Measurements from ENCODE around the gene AREG.

Gene AREG

DNA sequence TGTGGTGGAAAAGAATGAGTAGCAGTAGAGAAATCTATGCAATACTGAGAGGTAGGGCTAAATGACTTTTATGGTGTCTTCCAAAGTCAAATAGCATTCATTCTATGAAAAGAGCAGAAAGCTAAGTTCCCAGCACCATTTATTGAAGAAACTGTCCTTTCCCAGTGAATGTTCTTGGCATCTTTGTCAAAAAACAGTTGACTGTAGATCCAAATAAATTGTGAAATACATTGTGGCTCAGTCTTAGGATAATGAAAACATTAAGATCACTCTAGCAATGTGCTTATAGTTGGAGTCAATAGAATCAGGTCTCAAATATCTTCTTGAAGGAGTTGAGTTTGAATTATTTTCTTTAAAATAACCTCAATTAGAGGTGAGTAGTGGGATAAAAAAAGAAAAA lies 19.4 kb downstream of the AREG start:
- no peak for DNase-seq

DNA sequence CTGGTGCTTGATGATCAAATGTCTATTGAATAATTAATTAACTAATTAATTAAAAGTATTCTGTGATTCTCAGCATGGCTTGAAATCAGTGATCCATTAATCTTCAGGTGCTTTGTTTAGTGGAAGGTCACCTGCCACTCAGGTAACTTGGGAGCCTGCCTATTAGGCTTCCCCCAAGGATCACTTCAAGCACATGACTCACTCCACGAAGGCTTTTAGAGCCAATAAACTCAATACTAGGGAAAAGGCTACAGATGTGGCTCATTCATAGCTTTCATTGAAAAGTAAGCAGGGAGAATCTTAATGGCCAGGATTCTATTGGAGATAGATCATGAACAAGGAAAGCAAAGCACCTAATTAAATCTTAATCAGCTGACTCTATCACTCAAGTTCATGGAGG lies 21.3 kb downstream of the AREG start:
- DNase-seq = no peak

DNA sequence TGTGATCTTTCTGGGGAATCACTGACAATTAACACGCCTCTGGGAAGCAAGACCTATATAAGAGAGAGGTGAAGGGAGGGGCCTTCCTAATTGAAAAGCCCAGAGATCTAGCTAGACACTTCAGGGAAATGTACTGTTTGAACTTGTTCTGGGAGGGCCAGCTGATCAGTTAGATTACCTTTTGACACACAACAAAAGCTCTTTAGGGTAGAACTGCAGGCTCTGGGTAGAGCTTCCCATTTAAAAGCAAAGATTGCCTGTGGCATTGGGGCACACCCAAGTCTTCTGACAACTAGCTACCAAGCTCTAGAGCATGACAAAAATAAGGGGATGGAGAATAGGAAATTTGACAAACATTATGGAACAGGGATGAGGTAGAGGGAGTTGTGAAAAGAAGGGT lies 26.3 kb downstream of the AREG start:
- DNase-seq = no peak

DNA sequence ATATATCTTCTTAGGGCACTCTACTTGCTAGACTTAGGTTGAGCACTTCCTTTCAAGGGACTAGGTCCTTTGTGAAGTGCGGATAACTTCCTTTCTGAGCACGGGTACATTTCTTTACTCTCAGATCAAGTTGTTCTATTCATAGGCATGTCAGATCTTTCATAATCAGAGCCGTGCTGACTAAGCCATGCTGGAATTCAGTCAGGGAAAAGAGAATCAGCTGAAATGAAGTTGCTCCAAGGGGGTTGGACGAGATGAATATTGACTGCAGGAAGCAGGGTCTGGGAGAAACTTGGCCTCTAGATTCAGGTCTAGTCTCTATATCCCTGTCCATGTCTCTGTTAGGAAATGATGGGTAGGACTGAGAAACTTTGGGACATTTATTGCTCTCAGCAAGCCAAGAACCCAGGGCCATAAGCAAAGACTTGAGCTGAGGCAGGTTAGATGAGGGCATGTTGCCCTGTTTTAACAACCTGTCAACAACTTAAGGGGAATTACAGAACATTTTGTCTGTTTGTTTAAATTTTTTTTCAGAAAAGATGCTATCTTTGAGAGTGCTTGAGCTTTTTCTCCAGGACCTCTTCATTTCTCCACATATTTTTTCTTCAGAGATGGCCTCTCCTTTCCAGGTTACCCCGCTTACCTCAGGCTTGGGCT lies 28.3 kb downstream of the AREG start:
- no peak for DNase-seq

DNA sequence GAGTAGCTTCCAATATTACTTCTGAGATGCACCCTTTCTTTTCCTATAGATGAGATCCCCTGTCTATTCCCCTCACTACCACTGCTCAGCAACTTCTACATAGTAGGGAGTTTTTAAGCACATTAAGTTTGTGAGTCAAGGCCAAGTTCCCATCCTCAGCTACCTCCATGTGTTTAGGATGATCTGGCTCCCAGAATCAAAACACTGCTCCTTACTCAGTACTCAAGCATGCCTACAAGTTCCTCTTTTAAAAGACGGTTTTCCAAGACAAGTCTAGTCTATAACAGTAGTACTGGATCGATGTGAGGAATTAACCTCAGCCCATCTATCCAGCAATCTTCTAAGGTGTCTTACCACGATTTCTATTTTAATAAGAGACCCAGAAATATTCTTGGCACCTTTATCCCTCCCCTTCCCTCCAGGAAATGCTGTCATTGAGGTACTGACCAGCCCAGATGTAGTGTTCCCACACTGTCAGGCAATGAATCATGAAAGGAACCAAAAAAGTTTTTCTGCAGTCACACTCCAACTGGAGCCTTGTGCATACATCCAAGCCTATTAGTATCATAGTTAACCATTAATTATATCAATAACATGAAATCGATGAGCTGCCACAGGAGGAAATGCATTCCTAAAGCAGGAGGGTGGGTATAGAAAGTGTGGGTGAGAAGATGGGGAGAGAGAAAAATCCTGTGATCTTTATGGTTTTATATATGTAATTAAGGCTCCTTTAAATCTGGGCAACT lies 29.6 kb downstream of the AREG start:
- no peak for DNase-seq

DNA sequence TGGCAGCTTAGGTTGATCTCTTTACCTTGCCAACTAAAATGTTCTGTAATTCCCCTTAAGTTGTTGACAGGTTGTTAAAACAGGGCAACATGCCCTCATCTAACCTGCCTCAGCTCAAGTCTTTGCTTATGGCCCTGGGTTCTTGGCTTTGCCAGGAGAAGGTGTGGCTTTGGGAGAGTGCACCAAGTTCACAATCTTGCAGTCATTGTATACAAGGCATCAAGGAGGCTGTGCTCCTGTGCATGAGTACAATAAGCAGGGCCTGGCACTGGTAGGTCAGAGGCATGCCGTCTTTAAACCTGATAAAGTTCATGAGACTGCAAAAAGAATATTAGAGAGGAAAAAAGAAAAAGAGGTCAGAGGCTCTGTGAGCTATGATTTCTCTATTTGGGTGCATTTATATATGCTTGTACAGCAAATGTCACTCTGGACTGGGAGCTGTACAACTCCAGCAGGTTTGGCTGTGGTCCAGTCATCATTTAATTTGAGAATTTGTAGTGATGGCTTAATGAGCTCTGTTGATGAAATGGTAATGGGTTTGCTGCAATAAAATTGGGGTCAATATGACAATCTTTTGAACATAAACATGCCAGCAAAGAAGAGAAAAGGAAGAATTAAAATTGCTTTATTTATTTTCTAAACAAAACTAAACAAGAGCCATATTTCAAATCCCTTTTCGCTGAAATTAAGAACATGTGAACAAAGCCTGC lies 30.3 kb downstream of the AREG start:
- no peak for DNase-seq

DNA sequence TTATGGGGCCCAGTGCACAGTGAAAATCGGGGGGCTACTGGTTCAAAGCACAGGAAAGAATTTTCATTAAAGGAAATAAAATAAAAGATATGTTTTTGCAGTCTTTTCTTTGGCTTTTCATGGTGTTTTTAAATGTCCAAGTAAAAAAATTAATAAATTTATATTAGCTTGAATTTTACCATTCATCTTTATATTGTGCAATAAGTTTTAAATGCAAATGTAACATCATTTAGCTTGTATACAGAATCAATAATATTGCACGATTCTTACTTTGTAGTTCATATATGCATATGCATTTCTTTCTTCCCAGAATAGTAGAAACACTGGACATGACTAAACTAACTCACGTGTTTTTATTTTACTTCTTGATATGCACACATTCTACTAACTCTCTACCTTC lies 31.0 kb downstream of the AREG start:
- DNase-seq = no peak

DNA sequence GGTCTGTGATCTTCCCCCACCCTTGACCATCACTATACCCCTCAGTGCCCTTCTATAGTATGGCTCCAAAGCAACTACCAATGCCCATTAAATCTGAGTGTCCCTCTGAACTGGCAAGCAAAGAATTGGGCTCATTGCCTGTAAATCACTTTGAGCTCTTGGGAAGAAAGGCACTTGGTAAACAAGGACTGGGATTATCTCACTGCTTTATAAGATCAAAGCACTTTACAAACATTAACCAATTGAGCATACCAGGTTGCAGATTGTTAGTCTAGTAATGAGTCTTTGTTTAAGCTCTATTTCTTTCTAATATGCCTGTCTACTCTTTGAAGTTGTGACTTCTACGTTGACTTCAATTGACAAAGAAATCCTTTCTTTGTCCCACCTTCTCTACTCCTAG lies 34.1 kb downstream of the AREG start:
- DNase-seq = no peak

DNA sequence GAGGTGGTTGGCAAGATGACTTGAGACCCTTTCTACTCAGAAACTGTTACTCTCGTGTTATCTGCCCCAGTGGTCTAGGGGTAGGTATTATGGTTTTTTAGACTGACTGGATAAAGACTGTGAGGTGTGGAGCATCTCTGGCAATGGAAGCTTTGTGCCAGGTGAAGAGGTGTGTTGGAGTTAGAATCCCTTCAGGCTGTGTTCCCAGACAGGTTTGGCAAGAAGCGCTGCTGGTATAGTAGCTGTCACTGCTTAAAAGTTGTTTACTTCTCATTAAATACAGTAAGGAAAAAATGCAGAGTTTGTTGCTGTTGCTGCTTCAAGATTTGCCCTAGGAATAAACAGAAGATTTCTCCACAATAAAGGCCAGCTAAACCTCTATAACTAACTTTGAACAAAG lies 35.3 kb downstream of the AREG start:
- DNase-seq = no peak

DNA sequence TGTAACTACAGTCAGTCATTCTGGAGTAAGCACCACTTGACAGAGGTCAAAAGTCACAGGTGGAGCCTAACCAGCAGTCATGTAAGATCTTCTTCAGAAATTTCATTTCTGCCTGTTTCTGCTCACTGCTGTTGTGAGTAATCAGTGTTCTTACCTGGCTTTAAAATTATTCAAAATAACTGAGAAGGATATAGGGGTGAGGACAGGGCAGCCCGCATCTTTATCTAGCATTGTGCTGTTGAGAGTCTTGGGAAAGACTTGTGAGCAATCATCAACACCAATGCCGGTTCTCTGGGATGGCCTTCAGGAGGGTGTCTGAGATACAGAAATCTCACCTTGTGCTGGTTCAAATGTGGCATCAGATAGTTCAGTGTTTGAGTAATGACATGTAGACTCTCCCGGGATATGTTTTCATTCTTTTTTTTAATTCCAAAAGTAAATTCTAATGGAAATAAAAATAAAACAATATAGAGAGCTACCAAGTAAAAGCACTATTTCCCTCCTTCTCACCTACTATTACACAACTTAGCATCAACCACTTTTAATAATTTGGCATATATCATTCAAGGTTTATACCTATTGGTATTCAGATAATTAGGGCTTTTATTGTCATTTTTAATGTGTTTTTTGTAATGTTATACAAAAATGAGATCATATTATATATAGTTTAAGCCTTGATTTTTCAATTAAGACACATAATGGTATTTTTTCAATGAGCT lies 37.1 kb downstream of the AREG start:
- no peak for DNase-seq

DNA sequence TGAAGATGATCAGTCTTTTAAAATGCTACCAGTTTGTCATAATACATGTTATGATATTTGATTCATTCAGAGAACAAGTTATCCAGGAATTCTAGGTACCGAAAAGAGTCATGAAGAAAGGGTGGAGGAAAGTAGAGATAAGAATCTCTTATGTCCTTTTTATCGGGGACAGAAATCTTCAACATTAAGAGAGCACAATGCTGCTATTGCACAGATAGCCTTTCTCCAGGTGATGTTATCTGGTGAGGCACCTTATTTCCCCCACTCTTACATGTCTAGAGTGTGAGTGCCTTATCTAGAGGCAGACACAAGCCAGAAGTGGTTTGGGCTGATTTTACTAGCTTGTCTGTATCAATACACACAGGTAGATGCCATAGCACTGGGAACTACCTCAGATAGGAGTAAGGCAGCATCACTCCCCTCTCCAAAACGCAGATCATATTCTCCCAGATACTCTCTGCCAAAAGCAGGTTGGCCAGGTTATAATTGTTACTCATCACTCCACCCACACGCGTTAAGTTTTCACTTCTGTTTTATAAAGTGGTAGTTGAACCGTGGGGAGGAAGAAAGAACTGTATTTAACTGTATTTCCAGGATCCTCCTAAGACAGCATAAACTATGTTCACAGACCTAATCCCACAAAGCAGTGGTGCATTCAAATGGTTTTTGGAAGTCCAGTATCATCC lies 38.4 kb downstream of the AREG start:
- no peak for DNase-seq

DNA sequence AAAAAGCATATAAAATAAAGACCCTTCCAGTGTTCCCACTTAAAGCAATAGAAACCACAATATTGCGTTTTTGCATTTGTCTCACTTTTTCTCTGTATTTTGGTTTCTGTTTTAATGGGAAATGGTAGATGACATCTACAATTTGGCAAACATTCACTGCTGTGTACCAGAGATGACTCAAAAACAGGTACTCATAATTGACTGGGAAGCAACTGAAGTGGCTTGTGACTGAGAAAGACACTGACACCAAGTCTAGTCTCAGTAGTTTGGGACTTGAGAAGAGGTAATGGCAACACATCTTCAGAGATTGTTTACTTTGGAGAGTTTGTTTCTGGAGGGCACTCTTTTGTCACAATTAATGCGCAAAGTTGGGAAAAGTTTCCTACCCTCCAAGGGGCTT lies 42.0 kb downstream of the AREG start:
- no peak for DNase-seq

DNA sequence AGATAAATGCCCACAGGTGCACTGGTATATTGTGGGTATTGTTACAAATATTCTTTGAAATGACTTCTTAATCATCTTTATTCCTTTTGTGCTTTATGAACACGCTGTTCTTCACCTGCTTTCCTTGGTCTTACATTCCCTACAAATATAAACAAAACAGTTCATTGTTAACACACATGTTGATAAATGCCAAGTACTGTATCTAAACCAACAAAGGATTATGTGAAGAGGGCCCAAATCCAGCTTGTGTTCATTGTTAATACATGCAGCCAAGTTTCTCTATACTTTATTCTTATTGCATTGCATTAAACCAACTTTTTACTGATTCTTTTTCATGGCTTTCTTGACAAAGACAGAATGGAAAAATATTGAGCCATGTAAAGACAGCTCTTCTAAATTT lies 42.8 kb downstream of the AREG start:
- DNase-seq = no peak

DNA sequence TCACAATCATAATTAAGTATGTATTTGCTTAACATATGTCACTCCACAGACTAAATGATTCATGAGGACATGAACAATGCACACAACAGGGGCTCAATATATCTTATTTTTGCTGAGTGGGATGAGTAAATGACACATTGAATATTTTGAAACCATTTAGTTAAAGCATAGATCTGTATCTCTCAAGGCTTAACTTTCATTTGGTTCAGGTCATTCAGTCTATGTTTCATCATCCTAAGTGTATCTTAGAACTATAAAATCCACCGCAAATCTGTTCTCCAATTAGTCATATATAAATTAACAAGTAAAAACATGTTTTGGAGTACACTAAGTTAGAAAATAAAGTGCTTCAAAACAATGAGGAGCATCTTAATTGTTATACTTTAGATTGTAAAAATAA lies 45.8 kb downstream of the AREG start:
- DNase-seq = no peak

DNA sequence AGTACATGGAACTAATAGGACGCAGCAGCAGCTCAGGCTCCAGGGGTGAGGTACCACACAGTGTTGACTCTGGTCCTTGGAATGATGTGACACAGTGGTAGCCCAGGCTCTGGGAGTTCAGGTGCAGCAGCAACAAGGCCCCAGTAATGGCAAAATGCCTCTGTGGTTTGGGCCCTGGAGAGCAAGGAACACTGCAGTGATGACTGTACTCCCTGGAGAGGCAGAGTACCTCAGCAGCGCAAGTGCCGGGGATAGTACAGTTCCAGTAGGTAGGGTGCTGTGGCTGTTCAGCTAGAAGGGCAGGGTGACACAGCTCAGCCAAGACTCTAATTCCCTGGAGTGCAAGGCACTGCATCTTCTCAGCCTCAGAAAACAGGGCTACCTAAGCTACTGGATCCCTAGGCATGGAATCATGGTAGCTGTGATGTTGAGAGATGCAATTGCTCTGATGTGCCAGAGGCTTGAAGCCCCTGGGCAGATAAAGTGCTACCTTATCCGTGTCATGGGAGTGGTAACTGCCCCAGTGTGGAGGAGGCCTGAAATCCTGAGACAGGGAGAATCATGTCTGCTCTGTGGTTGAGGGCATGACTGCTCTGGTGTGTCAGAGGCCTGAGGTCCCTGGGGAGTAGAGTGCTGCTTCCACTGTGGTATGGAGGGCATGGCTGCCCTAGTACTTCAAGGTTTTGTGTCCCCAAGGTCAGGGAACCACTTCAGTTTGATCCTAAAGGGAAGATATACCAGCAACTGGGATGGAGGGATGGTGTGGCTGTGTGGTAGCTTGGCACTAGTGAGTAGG lies 55.2 kb downstream of the AREG start:
- no peak for DNase-seq

DNA sequence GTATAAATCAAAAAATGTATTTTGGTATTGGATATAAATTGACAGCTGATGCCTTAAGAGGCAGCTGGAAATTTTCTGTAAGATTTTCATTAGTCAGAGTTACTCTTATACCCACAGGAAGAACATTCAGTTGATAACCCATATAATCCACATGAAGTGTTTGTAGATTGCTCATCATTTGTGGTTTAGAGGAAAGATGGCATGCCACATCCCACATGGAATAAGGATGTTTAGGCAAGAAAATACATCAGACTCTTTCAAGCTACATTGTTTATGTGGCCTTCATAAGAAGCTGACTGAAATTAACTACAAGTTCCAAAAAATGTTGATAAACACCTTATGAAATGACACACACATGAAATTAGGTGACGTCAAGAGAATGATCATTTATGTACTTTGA lies 56.6 kb downstream of the AREG start:
- DNase-seq = no peak

DNA sequence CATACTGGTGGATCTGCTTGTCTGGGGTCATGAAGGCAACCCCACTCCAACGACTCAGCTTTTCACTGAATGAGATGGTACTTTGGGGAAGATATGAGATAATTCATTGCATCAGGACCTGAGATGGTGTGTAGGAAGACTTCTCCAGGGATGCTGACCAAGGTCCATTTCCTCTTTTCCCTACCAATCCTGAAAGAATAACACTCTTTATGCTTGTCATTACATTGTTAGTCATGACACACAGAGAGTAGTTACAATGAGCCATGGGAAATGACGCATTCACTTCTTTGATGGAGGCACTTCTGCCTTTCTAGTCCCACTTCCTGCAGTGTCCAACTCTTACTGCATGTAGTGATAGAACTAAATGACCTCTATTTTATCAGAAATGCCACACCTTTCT lies 58.6 kb downstream of the AREG start:
- DNase-seq = no peak

DNA sequence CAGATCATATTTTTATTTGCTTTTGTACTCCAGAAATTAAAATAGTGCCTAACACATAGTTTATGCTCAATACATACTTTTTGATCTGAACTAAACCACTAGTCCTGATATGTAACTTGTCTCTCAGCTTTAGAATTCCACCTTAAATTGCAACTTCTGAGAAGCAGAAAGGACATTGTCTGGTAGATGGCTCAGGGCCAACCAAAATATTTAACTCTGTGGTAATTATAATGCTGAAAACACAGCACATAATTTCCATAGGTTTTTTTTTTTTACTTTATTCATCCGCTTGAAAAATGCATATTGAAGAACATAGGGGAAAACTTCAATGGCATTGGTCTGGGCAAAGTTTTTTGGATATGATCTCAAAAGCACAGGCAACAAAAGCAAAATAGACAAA lies 59.3 kb downstream of the AREG start:
- DNase-seq = no peak
